HCT116 (cell line): ENCODE measurements around the gene SAMD9L.
A peak's percentile ranks its signal among the peaks of the same experiment; 100 is the strongest.

ENCODE experiments used
- ELF1 ChIP-seq: IDR thresholded peaks from 2 replicates; pipeline ENCODE4 v1.6.1; 2012; ENCODE audit warnings: low read depth, borderline replicate concordance
- EZH2phosphoT487 ChIP-seq: fragments of 200-600 bp; IDR thresholded peaks from 2 replicates; pipeline ENCODE4 v1.6.1; 2018; ENCODE audit warnings: antibody characterized with exemption, borderline replicate concordance
- POLR2A ChIP-seq: IDR thresholded peaks from 2 replicates; pipeline ENCODE4 v1.7.0; 2011; ENCODE audit warnings: borderline replicate concordance; ENCODE audit not compliant: insufficient read depth, insufficient read length; ENCODE audit errors: extremely low read depth
- POLR2AphosphoS5 ChIP-seq: IDR thresholded peaks from 2 replicates; pipeline ENCODE4 v1.6.1; 2011; ENCODE audit warnings: mild to moderate bottlenecking, low read depth, low read length, moderate library complexity
- ZNF274 ChIP-seq: fragments of 200-500 bp; sonication (Bioruptor generic); IDR thresholded peaks from 2 replicates; pipeline ENCODE4 v1.6.1; 2014; ENCODE audit warnings: mild to moderate bottlenecking, low read depth, low read length, inconsistent platforms
- TF ChIP-seq, protein P1 (sequence below), 3 experiments: fragments of 200-600 bp in 1 of 3; sonication (generic) in 1 of 3; IDR thresholded peaks in 2 of 3; conservative IDR thresholded peaks in 1 of 3; 2 replicates each; pipeline ENCODE4 v1.5.1; 2012 to 2017; ENCODE audit warnings: low read depth in 2 of 3, low read length in 2 of 3, antibody characterized with exemption in 1 of 3, borderline replicate concordance in 1 of 3, control low read depth in 1 of 3, mild to moderate bottlenecking in 1 of 3, mixed read lengths in 1 of 3, mixed run types in 1 of 3, moderate library complexity in 1 of 3; ENCODE audit not compliant: insufficient read depth in 1 of 3
- TF ChIP-seq, protein P2 (sequence below): IDR thresholded peaks from 2 replicates; pipeline ENCODE4 v1.6.1; 2012
- TF ChIP-seq, protein P3 (sequence below): IDR thresholded peaks from 2 replicates; pipeline ENCODE4 v1.6.1; 2011; ENCODE audit warnings: mild to moderate bottlenecking, low read length, moderate library complexity; ENCODE audit not compliant: insufficient replicate concordance; ENCODE audit errors: extremely low read depth

- TF ChIP-seq ZNF274 (no peak), POLR2AphosphoS5 (no peak), ELF1 (no peak), EZH2phosphoT487 (no peak), POLR2A (no peak)
- TF ChIP-seq, protein P1, sequence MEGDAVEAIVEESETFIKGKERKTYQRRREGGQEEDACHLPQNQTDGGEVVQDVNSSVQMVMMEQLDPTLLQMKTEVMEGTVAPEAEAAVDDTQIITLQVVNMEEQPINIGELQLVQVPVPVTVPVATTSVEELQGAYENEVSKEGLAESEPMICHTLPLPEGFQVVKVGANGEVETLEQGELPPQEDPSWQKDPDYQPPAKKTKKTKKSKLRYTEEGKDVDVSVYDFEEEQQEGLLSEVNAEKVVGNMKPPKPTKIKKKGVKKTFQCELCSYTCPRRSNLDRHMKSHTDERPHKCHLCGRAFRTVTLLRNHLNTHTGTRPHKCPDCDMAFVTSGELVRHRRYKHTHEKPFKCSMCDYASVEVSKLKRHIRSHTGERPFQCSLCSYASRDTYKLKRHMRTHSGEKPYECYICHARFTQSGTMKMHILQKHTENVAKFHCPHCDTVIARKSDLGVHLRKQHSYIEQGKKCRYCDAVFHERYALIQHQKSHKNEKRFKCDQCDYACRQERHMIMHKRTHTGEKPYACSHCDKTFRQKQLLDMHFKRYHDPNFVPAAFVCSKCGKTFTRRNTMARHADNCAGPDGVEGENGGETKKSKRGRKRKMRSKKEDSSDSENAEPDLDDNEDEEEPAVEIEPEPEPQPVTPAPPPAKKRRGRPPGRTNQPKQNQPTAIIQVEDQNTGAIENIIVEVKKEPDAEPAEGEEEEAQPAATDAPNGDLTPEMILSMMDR (IDR thresholded peaks at IDR 0.05 in 2 of 3, conservative IDR thresholded peaks at IDR 0.05 in 1 of 3; ENCODE audit: borderline replicate concordance in 1 of 3, insufficient read depth in 1 of 3, low read depth in 2 of 3, low read length in 2 of 3): peak in 1 of 3 experiments; percentile 12; a peak in 1 of 6 replicates
- TF ChIP-seq, protein P2, sequence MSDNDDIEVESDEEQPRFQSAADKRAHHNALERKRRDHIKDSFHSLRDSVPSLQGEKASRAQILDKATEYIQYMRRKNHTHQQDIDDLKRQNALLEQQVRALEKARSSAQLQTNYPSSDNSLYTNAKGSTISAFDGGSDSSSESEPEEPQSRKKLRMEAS: no peak
- TF ChIP-seq, protein P3, sequence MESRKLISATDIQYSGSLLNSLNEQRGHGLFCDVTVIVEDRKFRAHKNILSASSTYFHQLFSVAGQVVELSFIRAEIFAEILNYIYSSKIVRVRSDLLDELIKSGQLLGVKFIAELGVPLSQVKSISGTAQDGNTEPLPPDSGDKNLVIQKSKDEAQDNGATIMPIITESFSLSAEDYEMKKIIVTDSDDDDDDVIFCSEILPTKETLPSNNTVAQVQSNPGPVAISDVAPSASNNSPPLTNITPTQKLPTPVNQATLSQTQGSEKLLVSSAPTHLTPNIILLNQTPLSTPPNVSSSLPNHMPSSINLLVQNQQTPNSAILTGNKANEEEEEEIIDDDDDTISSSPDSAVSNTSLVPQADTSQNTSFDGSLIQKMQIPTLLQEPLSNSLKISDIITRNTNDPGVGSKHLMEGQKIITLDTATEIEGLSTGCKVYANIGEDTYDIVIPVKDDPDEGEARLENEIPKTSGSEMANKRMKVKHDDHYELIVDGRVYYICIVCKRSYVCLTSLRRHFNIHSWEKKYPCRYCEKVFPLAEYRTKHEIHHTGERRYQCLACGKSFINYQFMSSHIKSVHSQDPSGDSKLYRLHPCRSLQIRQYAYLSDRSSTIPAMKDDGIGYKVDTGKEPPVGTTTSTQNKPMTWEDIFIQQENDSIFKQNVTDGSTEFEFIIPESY: no peak
These were observed 27.0 kb upstream of the SAMD9L start for GRCh38 chr7:93175219-93175618.
